Breast epithelium (tissue), 3 donors: ENCODE measurements around the gene OLFML2A.

Source experiments
- POLR2A ChIP-seq: fragments of 450-650 bp; IDR thresholded peaks from one replicate; pipeline ENCODE4 v1.6.1; 2016; ENCODE audit warnings: antibody characterized with exemption, mild to moderate bottlenecking, moderate library complexity
- POLR2AphosphoS5 ChIP-seq, 3 donors: sonication (generic); formaldehyde crosslinking; IDR thresholded peaks; one replicate each; pipeline ENCODE4 v1.6.1; 2017; ENCODE audit warnings: antibody characterized with exemption in 3 of 3
- TF ChIP-seq, protein P1 (sequence below), 3 donors: fragments of 450-650 bp; IDR thresholded peaks; one replicate each; pipeline ENCODE4 v1.5.1; 2016 to 2017; ENCODE audit warnings: antibody characterized with exemption in 3 of 3, mild to moderate bottlenecking in 3 of 3, moderate library complexity in 3 of 3

DNA sequence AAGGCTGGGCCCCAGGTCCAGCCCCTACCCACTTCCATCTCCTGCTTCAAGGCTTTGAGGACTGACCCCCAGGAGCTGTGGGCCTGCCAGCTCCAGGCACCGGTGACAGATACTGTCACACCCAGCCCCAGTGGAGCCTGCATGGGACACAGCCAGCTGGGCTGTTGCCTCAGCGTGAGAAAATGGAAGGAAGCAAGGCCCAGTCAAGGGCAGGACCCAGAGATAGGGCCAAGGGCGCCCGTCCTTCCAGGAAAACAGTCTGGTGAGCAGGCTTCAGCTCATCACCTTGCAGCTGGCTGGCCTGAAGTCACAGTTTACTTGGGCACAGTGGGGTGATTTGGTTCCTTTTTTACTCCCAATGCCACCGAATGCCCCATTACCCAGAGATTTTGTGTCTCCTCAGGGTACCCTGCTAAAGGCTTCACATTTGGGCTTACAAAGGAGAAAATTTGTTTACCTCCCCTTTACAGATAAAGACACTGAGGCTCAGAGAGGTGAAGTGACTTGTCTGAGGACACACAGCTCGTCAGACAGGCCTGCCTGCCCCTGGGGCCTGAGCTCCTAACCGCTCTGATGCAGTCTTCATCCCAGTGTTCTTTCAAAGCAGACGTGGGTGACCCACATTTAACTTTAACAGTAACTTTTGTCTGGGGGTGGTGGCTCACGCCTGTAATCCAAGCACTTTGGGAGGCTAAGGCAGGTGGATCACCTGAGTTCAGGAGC lies 54.9 kb downstream of the OLFML2A start:
- TF ChIP-seq, protein P1, sequence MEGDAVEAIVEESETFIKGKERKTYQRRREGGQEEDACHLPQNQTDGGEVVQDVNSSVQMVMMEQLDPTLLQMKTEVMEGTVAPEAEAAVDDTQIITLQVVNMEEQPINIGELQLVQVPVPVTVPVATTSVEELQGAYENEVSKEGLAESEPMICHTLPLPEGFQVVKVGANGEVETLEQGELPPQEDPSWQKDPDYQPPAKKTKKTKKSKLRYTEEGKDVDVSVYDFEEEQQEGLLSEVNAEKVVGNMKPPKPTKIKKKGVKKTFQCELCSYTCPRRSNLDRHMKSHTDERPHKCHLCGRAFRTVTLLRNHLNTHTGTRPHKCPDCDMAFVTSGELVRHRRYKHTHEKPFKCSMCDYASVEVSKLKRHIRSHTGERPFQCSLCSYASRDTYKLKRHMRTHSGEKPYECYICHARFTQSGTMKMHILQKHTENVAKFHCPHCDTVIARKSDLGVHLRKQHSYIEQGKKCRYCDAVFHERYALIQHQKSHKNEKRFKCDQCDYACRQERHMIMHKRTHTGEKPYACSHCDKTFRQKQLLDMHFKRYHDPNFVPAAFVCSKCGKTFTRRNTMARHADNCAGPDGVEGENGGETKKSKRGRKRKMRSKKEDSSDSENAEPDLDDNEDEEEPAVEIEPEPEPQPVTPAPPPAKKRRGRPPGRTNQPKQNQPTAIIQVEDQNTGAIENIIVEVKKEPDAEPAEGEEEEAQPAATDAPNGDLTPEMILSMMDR (IDR thresholded peaks at IDR 0.05) = no peak
- TF ChIP-seq POLR2AphosphoS5 (IDR thresholded peaks at IDR 0.05) (no peak), POLR2A (no peak)
